Measurements from ENCODE around the gene NCEH1. TPM values are rescaled to one million over a fixed set of nuclear protein-coding genes. Genes with fewer than 3 reads are reported as not detected.
A peak's percentile ranks its signal among the peaks of the same experiment; 100 is the strongest.

NCEH1 gene
- total and polyA plus RNA-seq, 3 experiments from 2014 or later, result 3.5 to 12.9 (median 9.1) TPM

DNA sequence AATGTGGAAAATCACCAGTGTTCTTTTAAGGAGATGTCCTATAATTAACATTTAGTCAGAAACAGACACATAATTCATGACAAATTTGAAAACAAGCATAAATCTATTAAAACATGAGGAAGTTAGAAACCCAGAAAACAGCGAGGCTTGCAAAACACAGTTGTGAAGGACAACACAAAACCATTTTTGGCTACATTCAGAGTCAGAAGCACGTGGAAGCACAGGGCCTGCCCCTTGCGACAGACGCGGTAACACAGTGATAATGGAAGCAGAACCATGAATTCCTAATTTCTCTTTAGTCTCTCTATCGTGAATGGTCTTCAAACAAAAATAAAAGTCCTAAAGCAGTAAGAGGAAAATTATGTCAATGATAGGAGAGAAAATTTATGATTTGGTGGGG is 12.2 kb downstream of the NCEH1 start:
- H3K4me3 Mint-ChIP-seq, result no peak overlapping the region
- Histone ChIP-seq H3K4me3 (ENCODE audit: low read length) (no peak overlapping the region), H3K27me3 (ENCODE audit: insufficient read depth, low read length, poor library complexity, severe bottlenecking) (no peaks in the 10 kb centered on the region), H3K27ac (ENCODE audit: low read depth, low read length) (no peak overlapping the region), H3K36me3 (ENCODE audit: insufficient read depth, low read length) (no peaks in the 10 kb centered on the region), H3K4me1 (ENCODE audit: insufficient read depth, low read length) (no peaks in the 10 kb centered on the region), H3K9me3 (ENCODE audit: low read length) (no peaks in the 10 kb centered on the region)
- H3K36me3 Mint-ChIP-seq, result peaks cover 0 to 8% (median 0%) of the 10 kb centered on the region in 3 donors
- H3K4me1 Mint-ChIP-seq, result peaks cover 4 to 8% (median 6%) of the 10 kb centered on the region in 3 donors
- no peaks in the 10 kb centered on the region for H3K27me3 Mint-ChIP-seq
- CTCF ChIA-PET, result no interaction called here
- POLR2A ChIA-PET, result no interaction called here
- no peak overlapping the region for H3K27ac Mint-ChIP-seq
- H3K9me3 Mint-ChIP-seq, result no peaks in the 10 kb centered on the region
- no peak for DNase-seq

DNA sequence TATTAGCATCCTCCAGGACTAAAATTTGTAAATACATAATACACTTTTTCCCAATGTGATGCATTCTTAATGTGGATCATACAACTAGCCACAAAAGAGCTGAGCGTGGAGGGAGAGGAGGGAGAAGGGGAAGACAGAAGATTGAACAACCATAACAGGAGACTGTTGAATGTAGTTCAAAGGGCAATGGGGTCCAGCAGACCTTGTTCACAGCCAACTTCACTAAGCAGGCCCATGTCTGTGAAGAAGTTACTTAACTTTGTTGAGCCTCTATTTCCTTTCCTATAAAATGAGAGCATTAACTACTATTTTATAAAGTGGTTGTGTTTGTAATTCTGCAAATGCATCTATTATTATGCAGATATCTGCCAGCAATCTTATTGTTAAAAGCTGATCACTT is 13.3 kb downstream of the NCEH1 start:
- Histone ChIP-seq H3K27me3 (ENCODE audit: insufficient read depth, low read length, poor library complexity, severe bottlenecking) (no peaks in the 10 kb centered on the region), H3K27ac (ENCODE audit: low read depth, low read length) (no peak overlapping the region), H3K4me3 (ENCODE audit: low read length) (no peak overlapping the region), H3K9me3 (ENCODE audit: low read length) (no peaks in the 10 kb centered on the region), H3K36me3 (ENCODE audit: insufficient read depth, low read length) (no peaks in the 10 kb centered on the region), H3K4me1 (ENCODE audit: insufficient read depth, low read length) (no peaks in the 10 kb centered on the region)
- H3K9me3 Mint-ChIP-seq, result no peaks in the 10 kb centered on the region
- H3K27ac Mint-ChIP-seq, result no peak overlapping the region
- H3K4me3 Mint-ChIP-seq, result no peak overlapping the region
- ChIA-PET CTCF (interaction anchor here (0.7 kb wide), 1 partner anchor 30 kb away, joined by 3 read pairs; no protein-coding TSS in a partner anchor), POLR2A (no interaction called here)
- peaks cover 10 to 15% (median 14%) of the 10 kb centered on the region in 3 donors for H3K4me1 Mint-ChIP-seq
- H3K27me3 Mint-ChIP-seq, result no peaks in the 10 kb centered on the region
- peaks cover 0 to 9% (median 0%) of the 10 kb centered on the region in 3 donors for H3K36me3 Mint-ChIP-seq
- no peak for DNase-seq

DNA sequence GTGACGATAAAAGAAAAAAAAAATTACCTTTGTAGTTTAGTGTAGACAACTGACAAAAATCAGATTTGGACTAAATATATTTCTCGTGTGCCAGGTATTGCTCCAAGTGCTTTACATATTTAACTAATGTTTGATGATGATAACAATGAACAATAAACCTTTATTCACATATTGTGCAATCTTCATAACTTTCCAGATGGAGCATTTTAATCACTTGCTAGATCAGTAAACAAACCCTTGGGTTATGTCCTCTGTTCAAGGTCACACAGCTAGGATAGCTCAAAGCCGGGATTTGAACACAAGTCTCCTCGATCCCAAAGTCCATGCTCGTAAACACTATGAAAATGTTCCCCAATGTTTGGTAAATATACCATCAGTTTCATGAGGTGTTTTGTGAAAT is 14.5 kb downstream of the NCEH1 start:
- H3K4me3 Mint-ChIP-seq, result no peak overlapping the region

DNA sequence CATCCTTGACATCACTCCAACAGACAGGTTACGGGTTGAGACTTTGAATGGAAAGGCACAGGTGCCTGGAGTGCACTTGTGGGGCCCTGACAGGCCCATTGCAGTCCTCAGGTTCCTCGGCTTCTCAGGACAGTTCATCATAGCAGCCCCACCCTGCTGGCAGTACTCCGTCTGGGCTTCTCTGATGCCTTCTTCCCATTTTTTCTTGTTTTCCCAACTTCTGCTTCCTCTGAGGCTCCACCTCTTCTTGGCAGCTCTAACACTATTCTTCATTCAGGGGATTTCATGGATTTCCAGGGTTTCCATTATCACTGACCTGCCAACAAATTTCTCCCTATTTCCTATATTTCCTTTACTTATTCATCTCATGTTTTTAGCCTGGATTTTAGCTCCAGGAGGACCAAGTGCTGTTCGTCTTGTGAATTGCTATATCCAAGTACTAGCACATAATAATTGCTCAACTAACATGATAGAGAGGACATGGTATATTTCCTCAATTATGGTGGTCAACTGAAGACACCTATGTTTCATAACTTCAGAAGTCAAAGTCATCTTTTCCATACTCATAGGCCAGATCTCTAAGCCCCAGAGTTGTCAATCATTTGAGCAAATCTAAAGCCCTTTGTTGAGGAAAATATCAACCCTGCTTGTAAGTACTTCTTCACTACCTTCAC is 16.2 kb downstream of the NCEH1 start:
- no peaks in the 10 kb centered on the region for H3K27me3 Mint-ChIP-seq
- Histone ChIP-seq H3K36me3 (ENCODE audit: insufficient read depth, low read length) (no peaks in the 10 kb centered on the region), H3K9me3 (ENCODE audit: low read length) (no peaks in the 10 kb centered on the region), H3K27me3 (ENCODE audit: insufficient read depth, low read length, poor library complexity, severe bottlenecking) (no peaks in the 10 kb centered on the region), H3K4me1 (ENCODE audit: insufficient read depth, low read length) (no peaks in the 10 kb centered on the region), H3K4me3 (ENCODE audit: low read length) (no peak overlapping the region), H3K27ac (ENCODE audit: low read depth, low read length) (no peak overlapping the region)
- H3K4me1 Mint-ChIP-seq, result peaks cover 11 to 12% (median 12%) of the 10 kb centered on the region in 3 donors
- peaks cover 0 to 4% (median 0%) of the 10 kb centered on the region in 3 donors for H3K36me3 Mint-ChIP-seq
- no peak for DNase-seq
- no peaks in the 10 kb centered on the region for H3K9me3 Mint-ChIP-seq
- CTCF ChIA-PET, result interaction anchor here (1.2 kb wide), 1 partner anchor 8 kb away, joined by 3 read pairs; no protein-coding TSS in a partner anchor
- POLR2A ChIA-PET, result no interaction called here
- H3K4me3 Mint-ChIP-seq, result no peak overlapping the region
- no peak overlapping the region for H3K27ac Mint-ChIP-seq

More for the DNA sequence above, 14.5 kb downstream of the NCEH1 start:
- no peaks in the 10 kb centered on the region for H3K4me1 ChIP-seq (ENCODE audit: insufficient read depth, low read length)
- no peak overlapping the region for H3K4me3 ChIP-seq (ENCODE audit: low read length)
- ChIA-PET CTCF (interaction anchor here (1.9 kb wide), 1 partner anchor 14 kb away, joined by 7 read pairs; the partner anchor contains the start of gene NCEH1), POLR2A (no interaction called here)
- no peak overlapping the region for H3K27ac Mint-ChIP-seq
- H3K4me1 Mint-ChIP-seq, result peaks cover 11 to 12% (median 12%) of the 10 kb centered on the region in 3 donors
- no peaks in the 10 kb centered on the region for H3K27me3 Mint-ChIP-seq
- H3K9me3 Mint-ChIP-seq, result no peaks in the 10 kb centered on the region
- H3K36me3 Mint-ChIP-seq, result peaks cover 0 to 9% (median 0%) of the 10 kb centered on the region in 3 donors
- H3K36me3 ChIP-seq (ENCODE audit: insufficient read depth, low read length), result no peaks in the 10 kb centered on the region
- no peak for DNase-seq
- H3K9me3 ChIP-seq (ENCODE audit: low read length), result no peaks in the 10 kb centered on the region
- no peaks in the 10 kb centered on the region for H3K27me3 ChIP-seq (ENCODE audit: insufficient read depth, low read length, poor library complexity, severe bottlenecking)
- no peak overlapping the region for H3K27ac ChIP-seq (ENCODE audit: low read depth, low read length)

DNA sequence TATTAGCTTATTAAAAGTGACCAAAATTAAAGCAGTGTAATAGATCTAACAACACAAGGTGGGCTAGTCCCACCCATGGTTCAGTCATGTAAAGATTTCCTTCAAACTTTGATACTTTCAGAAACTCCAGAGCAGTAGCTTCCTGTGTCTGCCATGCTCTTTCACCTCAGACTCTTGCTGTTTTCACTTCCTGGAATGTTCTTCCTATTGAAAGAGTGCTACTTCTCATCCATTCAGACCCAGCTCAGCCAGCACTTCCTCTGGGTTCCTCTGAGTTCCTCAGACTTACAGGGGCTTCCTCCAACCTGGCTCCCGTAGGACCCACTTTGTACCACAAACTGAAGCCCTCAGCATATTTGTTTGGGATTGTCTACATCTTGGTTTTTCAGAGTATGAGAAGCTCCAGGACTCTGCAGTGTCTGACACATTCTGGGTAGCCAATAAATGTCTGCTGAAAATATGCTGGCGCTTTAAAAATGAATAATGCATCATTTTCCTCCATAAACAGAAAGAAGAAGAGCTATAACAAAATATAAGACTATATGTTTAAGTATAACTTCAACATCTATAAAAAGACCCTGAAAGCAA is 18.0 kb downstream of the NCEH1 start:
- ChIA-PET POLR2A (no interaction called here), CTCF (interaction anchor here (0.7 to 1.3 kb wide), 2 partner anchors 10 to 58 kb away, joined by 3 read pairs; partner anchors contain the start of gene ECT2)
- Mint-ChIP-seq H3K9me3 (no peaks in the 10 kb centered on the region), H3K27me3 (no peaks in the 10 kb centered on the region), H3K4me3 (no peak overlapping the region), H3K36me3 (peaks cover 0 to 2% (median 0%) of the 10 kb centered on the region in 3 donors), H3K27ac (peak overlapping the region in 4 of 8 donors; percentile 10 to 61 (median 30)), H3K4me1 (peaks cover 9 to 12% (median 11%) of the 10 kb centered on the region in 3 donors)
- no peak overlapping the region for H3K4me3 ChIP-seq (ENCODE audit: low read length)
- no peak for DNase-seq
- no peaks in the 10 kb centered on the region for H3K36me3 ChIP-seq (ENCODE audit: insufficient read depth, low read length)
- H3K4me1 ChIP-seq (ENCODE audit: insufficient read depth, low read length), result no peaks in the 10 kb centered on the region
- no peaks in the 10 kb centered on the region for H3K9me3 ChIP-seq (ENCODE audit: low read length)
- no peaks in the 10 kb centered on the region for H3K27me3 ChIP-seq (ENCODE audit: insufficient read depth, low read length, poor library complexity, severe bottlenecking)
- no peak overlapping the region for H3K27ac ChIP-seq (ENCODE audit: low read depth, low read length)

DNA sequence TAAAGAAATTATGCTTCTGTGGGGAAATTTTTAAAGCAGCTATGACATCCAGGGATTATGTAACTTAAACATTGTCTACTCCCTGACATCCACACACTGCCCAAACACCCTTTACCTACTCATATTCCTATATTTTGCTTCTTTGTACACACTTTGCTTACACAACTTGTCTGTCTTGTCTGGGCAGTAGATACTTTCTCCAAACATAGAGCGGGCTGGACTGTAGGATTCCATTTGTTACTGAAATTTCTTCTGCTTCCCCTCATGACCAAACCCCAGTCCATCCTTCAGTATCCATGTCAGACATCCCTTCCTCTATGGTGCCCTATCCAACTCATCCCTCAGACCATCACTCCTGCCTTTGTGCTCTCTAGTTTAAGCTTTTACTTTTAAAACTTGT is 19.9 kb downstream of the NCEH1 start:
- H3K36me3 ChIP-seq (ENCODE audit: insufficient read depth, low read length), result no peaks in the 10 kb centered on the region
- H3K27ac ChIP-seq (ENCODE audit: low read depth, low read length), result no peak overlapping the region
- ChIA-PET CTCF (no interaction called here), POLR2A (no interaction called here)
- no peaks in the 10 kb centered on the region for H3K27me3 Mint-ChIP-seq
- no peaks in the 10 kb centered on the region for H3K9me3 ChIP-seq (ENCODE audit: low read length)
- H3K9me3 Mint-ChIP-seq, result no peaks in the 10 kb centered on the region
- peaks cover 9 to 12% (median 11%) of the 10 kb centered on the region in 3 donors for H3K4me1 Mint-ChIP-seq
- H3K4me1 ChIP-seq (ENCODE audit: insufficient read depth, low read length), result no peaks in the 10 kb centered on the region
- DNase-seq, result no peak
- H3K4me3 ChIP-seq (ENCODE audit: low read length), result no peak overlapping the region
- no peaks in the 10 kb centered on the region for H3K27me3 ChIP-seq (ENCODE audit: insufficient read depth, low read length, poor library complexity, severe bottlenecking)
- peak overlapping the region in 1 of 8 donors; percentile 4 for H3K27ac Mint-ChIP-seq
- peaks cover 0 to 7% (median 0%) of the 10 kb centered on the region in 3 donors for H3K36me3 Mint-ChIP-seq
- no peak overlapping the region for H3K4me3 Mint-ChIP-seq

DNA sequence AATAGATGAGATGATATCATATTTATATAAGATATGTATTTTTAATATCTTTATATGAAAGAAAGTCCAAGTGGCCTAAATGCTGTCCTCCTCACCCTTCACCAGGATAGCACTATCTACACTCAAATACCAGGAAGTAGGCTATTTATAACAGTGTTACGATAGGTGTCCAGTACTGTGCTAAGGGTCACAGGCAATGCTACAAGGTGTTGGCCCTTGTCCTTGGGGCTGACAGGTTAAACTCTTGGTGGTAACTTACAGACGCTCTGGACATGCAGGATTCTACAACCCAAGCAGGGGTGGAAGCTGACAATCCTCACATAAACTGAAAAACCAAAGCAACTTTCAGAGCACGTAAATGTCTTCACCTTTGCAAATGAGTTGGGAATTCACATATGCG is 22.3 kb downstream of the NCEH1 start:
- Mint-ChIP-seq H3K9me3 (no peaks in the 10 kb centered on the region), H3K4me3 (no peak overlapping the region), H3K27ac (no peak overlapping the region), H3K4me1 (peaks cover 7 to 11% (median 9%) of the 10 kb centered on the region in 3 donors), H3K36me3 (peaks cover 0 to 9% (median 0%) of the 10 kb centered on the region in 3 donors), H3K27me3 (no peaks in the 10 kb centered on the region)
- ChIA-PET CTCF (no interaction called here), POLR2A (no interaction called here)
- Histone ChIP-seq H3K27ac (ENCODE audit: low read depth, low read length) (no peak overlapping the region), H3K36me3 (ENCODE audit: insufficient read depth, low read length) (no peaks in the 10 kb centered on the region), H3K27me3 (ENCODE audit: insufficient read depth, low read length, poor library complexity, severe bottlenecking) (no peaks in the 10 kb centered on the region), H3K4me1 (ENCODE audit: insufficient read depth, low read length) (no peaks in the 10 kb centered on the region), H3K9me3 (ENCODE audit: low read length) (no peaks in the 10 kb centered on the region), H3K4me3 (ENCODE audit: low read length) (no peak overlapping the region)
- DNase-seq, result no peak

DNA sequence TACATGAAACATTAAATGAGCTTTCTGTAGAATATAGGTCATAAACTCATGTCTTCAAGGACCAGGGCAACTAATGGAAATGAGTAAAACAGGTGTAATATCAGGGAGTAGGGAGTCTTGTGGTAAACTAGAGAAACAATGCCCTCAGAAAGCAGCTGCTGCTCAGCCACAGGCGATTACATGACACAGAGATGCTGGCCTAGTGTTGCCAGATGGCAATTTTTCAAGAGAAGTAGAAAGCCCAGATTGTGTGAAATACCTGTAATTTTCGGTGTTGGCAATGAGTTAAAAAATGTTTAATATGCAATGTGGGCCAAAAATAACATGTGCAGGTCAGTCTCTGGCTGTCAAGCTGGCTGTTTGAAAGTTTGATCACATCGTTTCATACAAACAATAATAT is 23.4 kb downstream of the NCEH1 start:
- H3K36me3 Mint-ChIP-seq, result peaks cover 0 to 8% (median 0%) of the 10 kb centered on the region in 3 donors
- POLR2A ChIA-PET, result no interaction called here
- CTCF ChIA-PET, result no interaction called here

More for the DNA sequence above, 23.4 kb downstream of the NCEH1 start:
- Histone ChIP-seq H3K36me3 (ENCODE audit: insufficient read depth, low read length) (no peaks in the 10 kb centered on the region), H3K27ac (ENCODE audit: low read depth, low read length) (no peak overlapping the region), H3K4me1 (ENCODE audit: insufficient read depth, low read length) (no peaks in the 10 kb centered on the region), H3K27me3 (ENCODE audit: insufficient read depth, low read length, poor library complexity, severe bottlenecking) (no peaks in the 10 kb centered on the region), H3K9me3 (ENCODE audit: low read length) (no peaks in the 10 kb centered on the region), H3K4me3 (ENCODE audit: low read length) (no peak overlapping the region)
- DNase-seq, result no peak
- Mint-ChIP-seq H3K27me3 (no peaks in the 10 kb centered on the region), H3K4me1 (peaks cover under 1 to 3% (median under 1%) of the 10 kb centered on the region in 3 donors), H3K4me3 (no peak overlapping the region), H3K9me3 (no peaks in the 10 kb centered on the region), H3K27ac (no peak overlapping the region)

Measured in CD8-positive, alpha-beta memory T cell (primary cell).